HG03521 (cell line): Measurements from ENCODE around the gene AJAP1.

Experiments used
- ATAC-seq: cut with Tn5 transposase; IDR thresholded peaks from one replicate; pipeline ENCODE4 v1.9.1; 2021; ENCODE audit warnings: mild to moderate bottlenecking, moderate library complexity; ENCODE audit not compliant: unreplicated experiment

AJAP1 gene

DNA sequence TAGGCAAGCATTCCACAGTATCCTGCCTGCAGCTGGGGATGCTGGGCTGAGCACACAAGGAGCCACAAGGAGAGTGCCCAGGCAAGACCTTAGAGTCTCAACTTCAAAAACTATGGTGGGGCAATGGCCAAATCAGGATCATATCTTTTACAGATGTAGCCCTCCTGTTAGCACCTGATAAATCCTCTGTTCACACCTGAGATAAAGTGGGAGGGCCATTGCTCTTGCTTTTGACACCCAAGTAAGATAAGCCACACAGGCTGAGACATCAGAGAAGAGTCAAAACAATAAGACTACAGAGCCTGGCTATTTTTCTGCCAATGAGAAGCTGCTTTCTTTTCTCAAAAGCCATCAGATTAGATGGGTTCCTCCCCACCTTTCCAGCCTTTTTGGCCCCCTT is 148.9 kb downstream of the AJAP1 start:
- no peak for ATAC-seq

DNA sequence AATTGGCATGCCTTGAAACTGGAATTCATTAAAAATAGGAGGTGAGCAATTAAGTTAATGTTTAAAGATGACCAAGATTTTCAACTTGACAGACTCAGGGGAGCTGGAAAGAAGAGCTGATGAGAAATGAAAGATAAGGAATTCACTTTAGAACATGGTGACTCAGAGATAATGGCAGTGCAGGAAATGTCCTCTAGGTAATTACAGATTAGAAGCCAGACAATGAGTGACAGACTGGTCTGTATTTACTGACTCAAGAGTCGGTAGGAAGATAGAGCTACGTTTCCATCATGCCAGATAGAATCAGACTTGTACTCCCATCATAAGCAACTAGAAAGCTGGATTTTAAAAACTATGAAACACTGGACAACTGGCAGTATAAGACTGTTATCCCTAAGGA is 151.6 kb downstream of the AJAP1 start:
- ATAC-seq, result no peak

DNA sequence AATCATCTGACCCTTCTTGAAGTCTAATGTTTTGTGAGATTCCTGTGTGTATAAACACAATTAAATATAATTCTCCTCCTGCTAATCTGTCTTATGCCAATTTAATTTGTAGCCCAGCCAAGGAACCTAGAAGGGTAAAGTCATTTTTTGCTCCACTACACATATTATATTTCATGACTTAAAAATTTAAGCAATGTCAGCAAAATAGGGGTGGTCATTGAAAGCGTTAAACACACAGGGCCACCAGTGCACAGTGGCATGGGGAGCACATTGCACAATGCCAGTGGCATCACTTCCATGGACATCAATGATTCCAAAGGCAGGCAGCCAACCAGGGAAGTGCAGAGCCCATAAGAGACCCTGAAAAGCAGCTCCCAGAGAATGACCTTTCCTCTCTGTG is 166.1 kb downstream of the AJAP1 start:
- no peak for ATAC-seq

DNA sequence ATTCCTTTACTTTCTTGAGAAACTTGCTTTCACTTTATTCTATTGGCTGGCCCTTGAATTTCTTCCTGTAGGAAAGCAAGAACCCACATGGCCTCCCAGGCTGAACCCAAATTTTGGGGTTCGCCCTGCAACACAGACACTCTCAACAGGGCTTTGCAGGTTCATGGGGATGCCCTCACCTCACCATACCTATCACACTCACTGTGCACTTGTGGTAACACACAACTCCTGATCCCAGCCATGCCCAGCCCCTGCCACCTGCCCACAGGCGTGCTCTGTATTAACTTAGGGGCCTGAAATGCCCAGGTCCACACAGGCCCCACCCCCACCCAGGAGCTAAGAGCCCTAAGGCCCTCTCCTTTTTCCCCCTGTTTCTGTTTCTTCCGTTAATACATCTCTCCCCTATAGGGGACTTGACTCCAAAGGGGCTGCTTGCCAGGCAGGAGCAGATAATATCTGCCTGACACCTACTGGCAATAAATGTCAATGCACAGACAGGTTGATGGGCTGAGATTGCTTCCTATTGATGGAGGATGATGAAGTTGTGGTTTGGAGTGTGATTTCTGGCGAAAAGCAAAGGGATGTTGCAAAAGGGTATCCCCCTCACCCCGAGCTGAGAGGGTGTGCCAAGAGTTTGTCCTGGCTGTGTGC is 171.5 kb downstream of the AJAP1 start:
- no peak for ATAC-seq

DNA sequence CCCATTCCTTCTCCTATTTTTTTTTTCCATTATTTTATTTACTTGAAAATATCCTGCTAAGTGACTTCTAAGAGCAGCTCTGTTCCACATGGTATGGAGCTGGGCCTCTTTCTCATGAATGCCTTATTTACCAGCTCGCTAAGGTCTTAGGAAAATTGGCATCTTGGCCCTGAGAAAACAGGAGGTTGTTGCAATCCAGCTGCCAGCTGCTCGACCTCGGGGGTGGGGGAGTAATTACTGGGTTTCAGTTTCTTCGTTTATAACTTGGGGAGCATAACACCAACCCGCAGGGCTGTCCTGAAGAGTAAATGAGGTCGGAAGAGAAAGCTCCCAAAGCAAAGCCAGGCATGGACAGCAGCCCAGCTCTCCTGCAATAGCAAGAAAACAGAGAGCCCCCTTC is 176.3 kb downstream of the AJAP1 start:
- ATAC-seq, result no peak

DNA sequence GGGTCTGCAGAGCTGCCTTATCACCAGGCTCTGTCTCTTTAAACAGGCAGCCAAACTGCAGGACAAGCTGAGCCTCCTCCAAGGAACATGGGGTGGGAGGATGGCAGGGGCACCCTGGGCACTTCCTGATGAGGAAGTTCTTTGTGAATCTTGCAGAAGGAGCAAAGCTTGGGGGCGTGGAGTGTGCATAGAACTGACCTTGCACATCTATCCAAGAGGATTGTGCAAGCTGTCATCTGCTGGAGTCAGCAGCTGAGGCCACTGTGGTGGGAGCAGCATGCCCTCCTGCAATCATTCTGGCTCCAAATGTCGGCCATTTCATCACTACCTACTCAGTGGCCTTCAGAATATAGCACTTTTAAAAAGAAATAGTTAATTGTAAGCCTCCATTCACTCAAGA is 182.2 kb downstream of the AJAP1 start:
- no peak for ATAC-seq

DNA sequence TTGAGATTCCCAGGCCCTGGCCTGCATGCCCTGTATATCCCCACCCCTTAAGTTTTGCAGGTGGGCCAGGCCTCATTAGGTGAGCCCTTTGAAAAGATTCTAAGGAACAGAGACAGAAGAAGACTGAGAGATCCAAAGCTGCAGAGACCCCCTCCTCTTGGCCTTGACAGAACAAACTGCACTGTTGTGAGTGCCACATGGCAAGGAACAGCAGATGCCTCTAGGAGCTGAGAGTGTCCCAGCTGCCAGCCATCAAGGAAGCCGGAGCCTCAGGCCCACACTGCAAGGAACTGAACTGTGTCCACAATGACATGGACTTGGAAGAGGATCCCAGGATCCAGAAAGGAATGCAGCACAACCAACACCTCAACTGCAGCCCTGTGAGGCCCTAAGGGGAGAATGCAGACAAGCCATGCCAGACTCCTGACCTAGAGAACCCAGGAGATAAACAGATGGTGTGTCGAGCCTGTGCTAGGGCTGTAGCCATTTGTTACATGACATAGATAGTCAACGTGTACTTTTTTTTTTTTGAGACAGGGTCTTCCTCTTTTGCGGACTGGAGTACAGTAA is 182.7 kb downstream of the AJAP1 start:
- ATAC-seq, result no peak

DNA sequence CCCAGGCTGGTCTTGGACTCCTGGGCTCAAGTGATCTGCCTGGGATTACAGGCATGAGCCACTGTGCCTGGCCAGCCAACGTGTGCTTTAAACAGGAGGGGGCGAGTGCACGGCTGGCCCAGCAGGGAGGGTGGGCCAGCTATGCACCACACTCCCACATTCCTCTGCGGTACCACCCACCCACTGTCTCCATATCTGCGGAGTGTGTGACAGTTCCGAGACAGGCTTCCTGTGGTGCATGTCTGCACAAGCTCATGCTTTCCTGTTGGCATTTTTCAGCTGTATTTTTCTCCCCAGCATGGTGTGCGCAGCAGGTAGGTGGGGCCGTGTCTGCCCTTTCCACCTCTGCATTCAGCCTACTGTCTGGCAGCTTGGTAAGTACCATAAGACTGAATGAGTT is 183.3 kb downstream of the AJAP1 start:
- no peak for ATAC-seq

DNA sequence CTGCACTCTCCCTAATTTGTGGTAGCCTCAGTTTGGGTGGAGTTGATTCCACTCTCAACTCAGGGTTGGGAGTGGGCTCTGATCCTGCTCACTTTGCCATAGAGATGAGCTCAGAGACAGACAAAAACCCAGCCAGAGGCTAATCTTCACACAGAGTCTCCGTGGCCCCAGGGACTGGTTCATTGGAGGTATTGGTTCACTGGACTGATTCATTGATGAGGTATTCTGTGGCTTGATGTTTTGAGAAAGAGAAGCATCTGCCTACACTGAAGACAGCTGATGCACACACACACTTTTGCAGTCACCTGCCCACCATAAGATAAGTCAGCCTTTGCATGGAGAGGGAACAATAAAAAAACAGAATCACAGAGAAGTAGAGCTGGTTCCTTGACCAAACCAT is 183.8 kb downstream of the AJAP1 start:
- no peak for ATAC-seq
